HEK293 (cell line): ENCODE measurements around the gene ACADM.

ENCODE experiments used
- CTCF ChIA-PET: fragments of 350-600 bp; formaldehyde crosslinking; extraction: SDS; loops from one replicate; lab custom pipeline; 2021; ENCODE audit warnings: antibody characterized with exemption; lab: Yijun Ruan, JAX
- POLR2A ChIA-PET: fragments of 300-600 bp; formaldehyde crosslinking; extraction: SDS; loops from one replicate; lab custom pipeline; 2020; ENCODE audit warnings: antibody characterized with exemption, inconsistent platforms; lab: Yijun Ruan, JAX
- H3K27ac ChIP-seq: fragments of 200-500 bp; sonication (Bioruptor generic); 2 replicates; pipeline ENCODE4 v1.5.1; 2014; ENCODE audit warnings: low read depth, low read length, control low read depth, inconsistent platforms; ENCODE audit errors: extremely low read depth
- H3K36me3 ChIP-seq, 2 experiments: fragments of 200-500 bp in 1 of 2; sonication (Bioruptor generic) in 1 of 2; 1 replicate in 1 of 2; 2 replicates in 1 of 2; pipeline ENCODE4 v1.5.1; 2014 to 2017; ENCODE audit warnings: inconsistent platforms in 2 of 2, low read length in 2 of 2; ENCODE audit not compliant: control insufficient read depth in 2 of 2, insufficient read depth in 1 of 2
- H3K4me1 ChIP-seq: fragments of 200-500 bp; sonication (Bioruptor generic); 2 replicates; pipeline ENCODE4 v1.5.1; 2014; ENCODE audit warnings: mild to moderate bottlenecking, low read length, inconsistent platforms; ENCODE audit not compliant: control insufficient read depth, insufficient read depth
- H3K4me3 ChIP-seq: 2 replicates; pipeline ENCODE4 v1.5.1; 2011; ENCODE audit warnings: low read depth, mild to moderate bottlenecking, control low read depth, low read length, moderate library complexity
- H3K9me3 ChIP-seq: fragments of 200-500 bp; sonication (Bioruptor generic); 2 replicates; pipeline ENCODE4 v1.5.1; 2014; ENCODE audit warnings: low read depth, low read length, inconsistent platforms; ENCODE audit not compliant: control insufficient read depth, insufficient read depth
- ELK4 ChIP-seq: IDR thresholded peaks from 2 replicates; pipeline ENCODE4 v1.6.1; 2011; ENCODE audit warnings: mild to moderate bottlenecking, low read depth, low read length, borderline replicate concordance
- GFI1B ChIP-seq: fragments of 450-650 bp; formaldehyde crosslinking; IDR thresholded peaks from 2 replicates; pipeline ENCODE4 v1.5.1; 2016; ENCODE audit warnings: missing biosample characterization, missing genetic modification characterization
- KLF7 ChIP-seq: fragments of 450-650 bp; formaldehyde crosslinking; IDR thresholded peaks from 2 replicates; pipeline ENCODE4 v1.5.1; 2016; ENCODE audit warnings: missing biosample characterization, missing genetic modification characterization, borderline replicate concordance
- MEIS1 ChIP-seq: sonication (generic); formaldehyde crosslinking; IDR thresholded peaks from 2 replicates; pipeline ENCODE4 v1.8.1; 2022; ENCODE audit warnings: missing genetic modification reagents, mild to moderate bottlenecking, borderline replicate concordance
- MZF1 ChIP-seq: fragments of 450-650 bp; formaldehyde crosslinking; IDR thresholded peaks from 2 replicates; pipeline ENCODE4 v1.5.1; 2017; ENCODE audit warnings: missing biosample characterization, missing genetic modification characterization, borderline replicate concordance
- SP3 ChIP-seq: fragments of 450-650 bp; formaldehyde crosslinking; IDR thresholded peaks from 2 replicates; pipeline ENCODE4 v1.5.1; 2016; ENCODE audit warnings: missing biosample characterization, missing genetic modification characterization
- TRIM28 ChIP-seq: IDR thresholded peaks from 2 replicates; pipeline ENCODE4 v1.6.1; 2011; ENCODE audit warnings: low read length, control low read depth, borderline replicate concordance
- YY2 ChIP-seq: fragments of 450-650 bp; formaldehyde crosslinking; IDR thresholded peaks from 2 replicates; pipeline ENCODE4 v1.5.1; 2016; ENCODE audit warnings: missing biosample characterization, missing genetic modification characterization
- ZFHX2 ChIP-seq: fragments of 450-650 bp; formaldehyde crosslinking; conservative IDR thresholded peaks from 2 replicates; pipeline ENCODE4 v1.5.1; 2016; ENCODE audit warnings: missing biosample characterization, missing genetic modification characterization
- ZFP41 ChIP-seq: fragments of 450-650 bp; formaldehyde crosslinking; IDR thresholded peaks from 2 replicates; pipeline ENCODE4 v1.5.1; 2016; ENCODE audit warnings: missing biosample characterization, missing genetic modification characterization, borderline replicate concordance
- ZNF16 ChIP-seq: fragments of 450-650 bp; formaldehyde crosslinking; IDR thresholded peaks from 2 replicates; pipeline ENCODE4 v1.5.1; 2016; ENCODE audit warnings: low read depth, missing biosample characterization, missing genetic modification characterization
- ZNF19 ChIP-seq: fragments of 450-650 bp; formaldehyde crosslinking; IDR thresholded peaks from 2 replicates; pipeline ENCODE4; 2016; ENCODE audit warnings: missing biosample characterization, missing genetic modification characterization, low read depth
- ZNF302 ChIP-seq: fragments of 450-650 bp; formaldehyde crosslinking; IDR thresholded peaks from 2 replicates; pipeline ENCODE4 v1.5.1; 2016; ENCODE audit warnings: missing biosample characterization, missing genetic modification characterization, low read depth
- ZNF311 ChIP-seq: fragments of 450-650 bp; formaldehyde crosslinking; IDR thresholded peaks from 2 replicates; pipeline ENCODE4 v1.5.1; 2017; ENCODE audit warnings: missing biosample characterization, missing genetic modification characterization, borderline replicate concordance
- ZNF350 ChIP-seq: fragments of 450-650 bp; formaldehyde crosslinking; IDR thresholded peaks from 2 replicates; pipeline ENCODE4 v1.5.0; 2017; ENCODE audit warnings: missing biosample characterization, mild to moderate bottlenecking, missing genetic modification characterization
- ZNF362 ChIP-seq: fragments of 450-650 bp; formaldehyde crosslinking; IDR thresholded peaks from 2 replicates; pipeline ENCODE4 v1.5.1; 2016; ENCODE audit warnings: missing biosample characterization, missing genetic modification characterization
- ZNF416 ChIP-seq: fragments of 450-650 bp; formaldehyde crosslinking; IDR thresholded peaks from 2 replicates; pipeline ENCODE4 v1.5.1; 2016; ENCODE audit warnings: missing biosample characterization, missing genetic modification characterization
- ZNF449 ChIP-seq: fragments of 450-650 bp; formaldehyde crosslinking; IDR thresholded peaks from 2 replicates; pipeline ENCODE4 v1.5.1; 2017; ENCODE audit warnings: missing biosample characterization, mild to moderate bottlenecking, missing genetic modification characterization, moderate library complexity
- ZNF514 ChIP-seq: fragments of 450-650 bp; formaldehyde crosslinking; IDR thresholded peaks from 2 replicates; pipeline ENCODE4 v1.5.1; 2016; ENCODE audit warnings: missing biosample characterization, missing genetic modification characterization
- ZNF529 ChIP-seq: fragments of 450-650 bp; formaldehyde crosslinking; IDR thresholded peaks from 2 replicates; pipeline ENCODE4 v1.5.1; 2017; ENCODE audit warnings: missing genetic modification characterization, missing biosample characterization; ENCODE audit not compliant: insufficient replicate concordance
- ZNF555 ChIP-seq: fragments of 450-650 bp; formaldehyde crosslinking; conservative IDR thresholded peaks from 2 replicates; pipeline ENCODE4 v1.5.1; 2017; ENCODE audit warnings: missing biosample characterization, mild to moderate bottlenecking, missing genetic modification characterization, inconsistent platforms
- ZNF558 ChIP-seq: fragments of 450-650 bp; formaldehyde crosslinking; IDR thresholded peaks from 2 replicates; pipeline ENCODE4 v1.5.1; 2016; ENCODE audit warnings: missing biosample characterization, missing genetic modification characterization
- ZNF623 ChIP-seq: fragments of 450-650 bp; formaldehyde crosslinking; IDR thresholded peaks from 2 replicates; pipeline ENCODE4 v1.5.1; 2016; ENCODE audit warnings: missing biosample characterization, missing genetic modification characterization
- ZNF664 ChIP-seq: fragments of 450-650 bp; formaldehyde crosslinking; IDR thresholded peaks from 2 replicates; pipeline ENCODE4 v1.5.1; 2016; ENCODE audit warnings: missing biosample characterization, missing genetic modification characterization
- ZNF776 ChIP-seq: fragments of 450-650 bp; formaldehyde crosslinking; IDR thresholded peaks from 2 replicates; pipeline ENCODE4 v1.5.0; 2017; ENCODE audit warnings: missing biosample characterization, missing genetic modification characterization, borderline replicate concordance
- ZNF785 ChIP-seq: fragments of 450-650 bp; formaldehyde crosslinking; IDR thresholded peaks from 2 replicates; pipeline ENCODE4 v1.5.1; 2016; ENCODE audit warnings: missing biosample characterization, missing genetic modification characterization
- ZSCAN18 ChIP-seq: fragments of 450-650 bp; formaldehyde crosslinking; IDR thresholded peaks from 2 replicates; pipeline ENCODE4 v1.5.1; 2016; ENCODE audit warnings: missing biosample characterization, missing genetic modification characterization
- ZSCAN5A ChIP-seq: fragments of 450-650 bp; formaldehyde crosslinking; IDR thresholded peaks from 2 replicates; pipeline ENCODE4 v1.5.1; 2016; ENCODE audit warnings: missing biosample characterization, missing genetic modification characterization
- TF ChIP-seq, protein P1 (sequence below): fragments of 450-650 bp; formaldehyde crosslinking; IDR thresholded peaks from 2 replicates; pipeline ENCODE4 v1.5.1; 2016; ENCODE audit warnings: missing biosample characterization, missing genetic modification characterization
- TF ChIP-seq, protein P2 (sequence below): fragments of 450-650 bp; formaldehyde crosslinking; IDR thresholded peaks from 2 replicates; pipeline ENCODE4 v1.5.1; 2016; ENCODE audit warnings: missing biosample characterization, missing genetic modification characterization, borderline replicate concordance

Gene ACADM

GRCh38 chr1:75724472-75725022 is at the start of gene ACADM:
TSS of gene ACADM (plus strand) at chr1:75724709. CDS start at chr1:75724788, 79 bp downstream.
- ChIA-PET POLR2A (interaction anchor here (0.7 kb wide), 1 partner anchor 1495 kb away, joined by 3 read pairs; the partner anchor contains the start of gene PIGK), CTCF (no interaction called here)
- H3K27ac ChIP-seq = peak within 1 kb of the TSS; percentile 60
- H3K4me3 ChIP-seq = peak within 1 kb of the TSS; percentile 99
- H3K36me3 ChIP-seq = no peaks in the 10 kb centered on the region; a peak in 1 of 3 replicates
- no peaks in the 10 kb centered on the region for H3K4me1 ChIP-seq
- H3K9me3 ChIP-seq = no peaks in the 10 kb centered on the region
- no peak for TF ChIP-seq MEIS1 (CRISPR knock-in tag)
- no peak for TF ChIP-seq ZSCAN5A (tag by site-specific recombination)
- TF ChIP-seq TRIM28 = no peak
- no peak for TF ChIP-seq ZNF558 (tag by site-specific recombination)
- peak; percentile 59; the same call in 1 of the 2 replicates for TF ChIP-seq KLF7 (tag by site-specific recombination)
- TF ChIP-seq, protein P1, sequence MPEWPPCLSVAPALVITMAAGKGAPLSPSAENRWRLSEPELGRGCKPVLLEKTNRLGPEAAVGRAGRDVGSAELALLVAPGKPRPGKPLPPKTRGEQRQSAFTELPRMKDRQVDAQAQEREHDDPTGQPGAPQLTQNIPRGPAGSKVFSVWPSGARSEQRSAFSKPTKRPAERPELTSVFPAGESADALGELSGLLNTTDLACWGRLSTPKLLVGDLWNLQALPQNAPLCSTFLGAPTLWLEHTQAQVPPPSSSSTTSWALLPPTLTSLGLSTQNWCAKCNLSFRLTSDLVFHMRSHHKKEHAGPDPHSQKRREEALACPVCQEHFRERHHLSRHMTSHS (tag by site-specific recombination) = no peak
- peak; percentile 98 for TF ChIP-seq ZNF449 (tag by site-specific recombination)
- 0 out of 2 replicates have a peak, but pooled peaks have one; percentile 28 for TF ChIP-seq MZF1 (tag by site-specific recombination)
- TF ChIP-seq ZNF416 (tag by site-specific recombination) = no peak
- TF ChIP-seq, protein P2, sequence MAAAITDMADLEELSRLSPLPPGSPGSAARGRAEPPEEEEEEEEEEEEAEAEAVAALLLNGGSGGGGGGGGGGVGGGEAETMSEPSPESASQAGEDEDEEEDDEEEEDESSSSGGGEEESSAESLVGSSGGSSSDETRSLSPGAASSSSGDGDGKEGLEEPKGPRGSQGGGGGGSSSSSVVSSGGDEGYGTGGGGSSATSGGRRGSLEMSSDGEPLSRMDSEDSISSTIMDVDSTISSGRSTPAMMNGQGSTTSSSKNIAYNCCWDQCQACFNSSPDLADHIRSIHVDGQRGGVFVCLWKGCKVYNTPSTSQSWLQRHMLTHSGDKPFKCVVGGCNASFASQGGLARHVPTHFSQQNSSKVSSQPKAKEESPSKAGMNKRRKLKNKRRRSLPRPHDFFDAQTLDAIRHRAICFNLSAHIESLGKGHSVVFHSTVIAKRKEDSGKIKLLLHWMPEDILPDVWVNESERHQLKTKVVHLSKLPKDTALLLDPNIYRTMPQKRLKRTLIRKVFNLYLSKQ (tag by site-specific recombination) = no peak
- no peak for TF ChIP-seq ZNF555 (tag by site-specific recombination)
- no peak for TF ChIP-seq ELK4
- no peak for TF ChIP-seq ZNF302
- no peak for TF ChIP-seq GFI1B (tag by site-specific recombination)
- TF ChIP-seq YY2 (tag by site-specific recombination) = no peak
- TF ChIP-seq ZNF362 = 0 out of 2 replicates have a peak, but pooled peaks have one; percentile 36
- no peak for TF ChIP-seq ZNF514 (tag by site-specific recombination)
- no peak for TF ChIP-seq ZNF19 (tag by site-specific recombination)
- TF ChIP-seq ZSCAN18 (tag by site-specific recombination) = no peak
- TF ChIP-seq ZNF529 (tag by site-specific recombination) = no peak
- peak; percentile 97 for TF ChIP-seq ZFHX2 (tag by site-specific recombination)
- no peak for TF ChIP-seq ZFP41 (tag by site-specific recombination)
- no peak for TF ChIP-seq ZNF785 (tag by site-specific recombination)
- peak; percentile 99 for TF ChIP-seq SP3
- TF ChIP-seq ZNF311 (tag by site-specific recombination) = no peak
- no peak for TF ChIP-seq ZNF623
- TF ChIP-seq ZNF664 (tag by site-specific recombination) = no peak
- TF ChIP-seq ZNF350 (tag by site-specific recombination) = no peak
- TF ChIP-seq ZNF776 (tag by site-specific recombination) = no peak
- no peak for TF ChIP-seq ZNF16 (tag by site-specific recombination)
